Gastroesophageal sphincter (tissue), 3 donors: ENCODE data around the gene PLXDC2.

Experiments
- CTCF ChIP-seq, 4 experiments: fragments of 200-600 bp in 2 of 4; fragments of 450-650 bp in 2 of 4; sonication (generic) in 1 of 4; IDR thresholded peaks; one replicate each; pipeline ENCODE4 v1.5.1; 2017 to 2019; ENCODE audit warnings: antibody characterized with exemption in 4 of 4, mild to moderate bottlenecking in 2 of 4, moderate library complexity in 2 of 4
- EP300 ChIP-seq: sonication (generic); formaldehyde crosslinking; IDR thresholded peaks from one replicate; pipeline ENCODE4 v1.6.1; 2017; ENCODE audit warnings: antibody characterized with exemption, mild to moderate bottlenecking
- POLR2A ChIP-seq, 2 donors: fragments of 450-650 bp; IDR thresholded peaks; one replicate each; pipeline ENCODE4 v1.6.1; 2017; ENCODE audit warnings: antibody characterized with exemption in 2 of 2, mild to moderate bottlenecking in 2 of 2, moderate library complexity in 1 of 2
- POLR2AphosphoS5 ChIP-seq: sonication (generic); formaldehyde crosslinking; IDR thresholded peaks from one replicate; pipeline ENCODE4 v1.6.1; 2017; ENCODE audit warnings: antibody characterized with exemption

GRCh38 chr10:20215547-20216152, 399.4 kb downstream of the PLXDC2 start:
- TF ChIP-seq CTCF (IDR thresholded peaks at IDR 0.05): no peak
- no peak for TF ChIP-seq POLR2A (IDR thresholded peaks at IDR 0.05)
- TF ChIP-seq POLR2AphosphoS5: no peak
- TF ChIP-seq EP300: no peak
